ENCODE data around the gene DZIP1L.

GRCh38 chr3:138084196-138084595 lies 31.2 kb downstream of the DZIP1L start:
- TF ChIP-seq POLR2AphosphoS5 (IDR thresholded peaks at IDR 0.05), result no peak
- TF ChIP-seq POLR2A (IDR thresholded peaks at IDR 0.05), result no peak
- no peak for TF ChIP-seq CTCF (IDR thresholded peaks at IDR 0.05)
- TF ChIP-seq EP300 (IDR thresholded peaks at IDR 0.05), result no peak
